HCT116 (cell line): ENCODE data around the gene CDKN1A. TPM values are rescaled to one million over a fixed set of nuclear protein-coding genes. Genes with fewer than 3 reads are reported as not detected.

Source experiments
- ATAC-seq: fragments of 200-7000 bp; cut with Tn5 transposase; 2 replicates; pipeline ENCODE4 v1.9.1; 2020; ENCODE audit warnings: mild to moderate bottlenecking, moderate library complexity
- BruUV-seq: library from RNA; stranded (reverse); fragments of 400-500 nt; replicated peaks from 2 replicates; lab custom pipeline; 2021; lab: Mats Ljungman, UMichigan
- CTCF ChIA-PET: fragments of 300-600 bp; sonication (Branson Sonifier 250); formaldehyde crosslinking; loops from one replicate; lab custom pipeline; 2021; ENCODE audit warnings: antibody characterized with exemption; lab: Charles Lee
- POLR2A ChIA-PET: fragments of 300-600, 350-600 bp; sonication (Branson Sonifier 250); formaldehyde crosslinking; loops from one replicate; lab custom pipeline; 2021; ENCODE audit warnings: antibody characterized with exemption; lab: Charles Lee
- RAD21 ChIA-PET, 2 experiments: fragments of 300-600 bp; sonication (Branson Sonifier 250); formaldehyde crosslinking; loops; one replicate each; lab custom pipeline; 2023; ENCODE audit warnings: low total read pairs in 2 of 2; ENCODE audit not compliant: uncharacterized antibody in 2 of 2, unreplicated experiment in 2 of 2, low non-redundant PET in 1 of 2; lab: Charles Lee
- DNase-seq: peaks from one replicate; pipeline ENCODE4 v3.0.0-alpha.2; 2010; ENCODE audit warnings: low read depth, low spot score
- H2AFZ ChIP-seq: fragments of 200-600 bp; shearing (Covaris generic), sonication (generic); 2 replicates; pipeline ENCODE4 v1.6.1; 2017; ENCODE audit warnings: low read depth, mixed run types, mixed read lengths, antibody characterized with exemption, low read length; ENCODE audit not compliant: poor library complexity, severe bottlenecking
- H3K27ac ChIP-seq: 2 replicates; pipeline ENCODE4 v1.5.1; 2012; ENCODE audit warnings: low read depth, low read length
- H3K27me3 ChIP-seq: fragments of 200-600 bp; sonication (generic); 2 replicates; pipeline ENCODE4 v1.6.1; 2016; ENCODE audit warnings: mixed run types, low read length, mixed read lengths; ENCODE audit not compliant: insufficient read depth
- H3K36me3 ChIP-seq, 2 experiments: fragments of 200-500 bp in 1 of 2; fragments of 200-600 bp in 1 of 2; sonication (Bioruptor generic) in 1 of 2; sonication (generic) in 1 of 2; 2 replicates each; pipeline versions ENCODE4 v1.5.1 to v1.6.1; 2014 to 2016; ENCODE audit warnings: low read length in 2 of 2, inconsistent platforms in 1 of 2, mixed read lengths in 1 of 2, mixed run types in 1 of 2; ENCODE audit not compliant: insufficient read depth in 2 of 2, control insufficient read depth in 1 of 2
- H3K4me1 ChIP-seq, 2 experiments: fragments of 200-600 bp in 1 of 2; sonication (generic) in 1 of 2; 2 replicates each; pipeline versions ENCODE4 v1.5.1 to v1.6.1; 2012 to 2017; ENCODE audit warnings: low read length in 2 of 2, inconsistent platforms in 1 of 2, mild to moderate bottlenecking in 1 of 2, mixed read lengths in 1 of 2, mixed run types in 1 of 2, moderate library complexity in 1 of 2; ENCODE audit not compliant: insufficient read depth in 2 of 2, control insufficient read depth in 1 of 2
- H3K4me2 ChIP-seq: fragments of 200-600 bp; sonication (generic); 2 replicates; pipeline ENCODE4 v1.6.1; 2017; ENCODE audit warnings: mixed run types, low read length, mixed read lengths
- H3K4me3 ChIP-seq, 2 experiments: fragments of 200-600 bp in 1 of 2; sonication (generic) in 1 of 2; replicated peaks in 1 of 2; 2 replicates each; pipeline ENCODE4 v1.5.1; 2011 to 2016; ENCODE audit warnings: low read length in 2 of 2, control low read depth in 1 of 2, low read depth in 1 of 2, mild to moderate bottlenecking in 1 of 2, mixed read lengths in 1 of 2, mixed run types in 1 of 2
- H3K79me2 ChIP-seq: fragments of 200-600 bp; sonication (generic); 2 replicates; pipeline ENCODE4 v1.6.1; 2017; ENCODE audit warnings: mild to moderate bottlenecking, mixed run types, low read length, moderate library complexity, mixed read lengths; ENCODE audit not compliant: insufficient read depth
- H3K9ac ChIP-seq: fragments of 200-600 bp; sonication (generic); 2 replicates; pipeline ENCODE4 v1.6.1; 2016; ENCODE audit warnings: low read length, mixed read lengths
- H3K9me2 ChIP-seq: fragments of 200-600 bp; sonication (generic), shearing (Covaris generic); 2 replicates; pipeline ENCODE4 v1.6.1; 2017; ENCODE audit warnings: mixed run types, mild to moderate bottlenecking, moderate library complexity; ENCODE audit not compliant: insufficient read depth
- H3K9me3 ChIP-seq, 2 experiments: fragments of 200-500 bp in 1 of 2; fragments of 200-600 bp in 1 of 2; sonication (Bioruptor generic) in 1 of 2; sonication (generic) in 1 of 2; 2 replicates each; pipeline ENCODE4 v1.6.1; 2014 to 2017; ENCODE audit warnings: low read length in 2 of 2, mixed read lengths in 2 of 2, inconsistent platforms in 1 of 2, low read depth in 1 of 2, mild to moderate bottlenecking in 1 of 2, mixed run types in 1 of 2, moderate library complexity in 1 of 2; ENCODE audit not compliant: control insufficient read depth in 1 of 2, insufficient read depth in 1 of 2
- H4K20me1 ChIP-seq: fragments of 200-600 bp; sonication (generic), shearing (Covaris generic); 2 replicates; pipeline ENCODE4 v1.6.1; 2017; ENCODE audit warnings: mixed run types, mild to moderate bottlenecking, moderate library complexity; ENCODE audit not compliant: insufficient read depth
- ATF3 ChIP-seq: IDR thresholded peaks from 2 replicates; pipeline ENCODE4 v1.6.1; 2012
- CBX3 ChIP-seq: IDR thresholded peaks from 2 replicates; pipeline ENCODE4 v1.6.1; 2012; ENCODE audit warnings: low read depth
- CEBPB ChIP-seq: IDR thresholded peaks from 2 replicates; pipeline ENCODE4 v1.6.1; 2012; ENCODE audit warnings: low read depth
- EGR1 ChIP-seq: IDR thresholded peaks from 2 replicates; pipeline ENCODE4 v1.6.1; 2012; ENCODE audit warnings: low read depth
- ELF1 ChIP-seq: IDR thresholded peaks from 2 replicates; pipeline ENCODE4 v1.6.1; 2012; ENCODE audit warnings: low read depth, borderline replicate concordance
- FOSL1 ChIP-seq: IDR thresholded peaks from 2 replicates; pipeline ENCODE4 v1.6.1; 2012; ENCODE audit warnings: low read depth
- MAX ChIP-seq: IDR thresholded peaks from 2 replicates; pipeline ENCODE4 v1.6.1; 2012
- POLR2A ChIP-seq: IDR thresholded peaks from 2 replicates; pipeline ENCODE4 v1.7.0; 2011; ENCODE audit warnings: borderline replicate concordance; ENCODE audit not compliant: insufficient read depth, insufficient read length; ENCODE audit errors: extremely low read depth
- POLR2AphosphoS5 ChIP-seq: IDR thresholded peaks from 2 replicates; pipeline ENCODE4 v1.6.1; 2011; ENCODE audit warnings: mild to moderate bottlenecking, low read depth, low read length, moderate library complexity
- RAD21 ChIP-seq: IDR thresholded peaks from 2 replicates; pipeline ENCODE4 v1.6.1; 2012; ENCODE audit warnings: low read depth, mild to moderate bottlenecking
- SP1 ChIP-seq: IDR thresholded peaks from 2 replicates; pipeline ENCODE4 v1.6.1; 2012; ENCODE audit warnings: low read depth
- SRF ChIP-seq: IDR thresholded peaks from 2 replicates; pipeline ENCODE4 v1.6.1; 2012; ENCODE audit warnings: low read depth
- TCF7L2 ChIP-seq: IDR thresholded peaks from 2 replicates; pipeline ENCODE4 v1.7.0; 2011; ENCODE audit warnings: borderline replicate concordance, inconsistent platforms; ENCODE audit not compliant: insufficient read depth, insufficient read length; ENCODE audit errors: extremely low read depth
- intact Hi-C: fragments of 100-400 bp; cut with micrococcal nuclease; formaldehyde crosslinking; loops from 2 replicates; pipeline ENCODE4 v1.10.0; 2022
- total RNA-seq: library from RNA; stranded (reverse); gene quantifications from one replicate; pipeline ENCODE4 v1.2.1, GENCODE V29; 2021; ENCODE audit not compliant: unreplicated experiment

Gene CDKN1A
- total RNA-seq, 1 experiment from 2014 or later, result 179 TPM

GRCh38 chr6:36730424-36731380, 52.2 kb downstream of the CDKN1A start:
- POLR2A ChIA-PET, result no interaction called here
- no peaks in the 10 kb centered on the region; a peak in 1 of 4 replicates for H3K4me1 ChIP-seq
- TF ChIP-seq ATF3 (no peak), SRF (no peak), CBX3 (no peak), ELF1 (no peak), MAX (no peak), POLR2A (no peak), SP1 (no peak), RAD21 (no peak), CEBPB (no peak), FOSL1 (no peak), POLR2AphosphoS5 (no peak), EGR1 (no peak), TCF7L2 (no peak)
- TF ChIP-seq, all 23 proteins: peak for 0
- H3K9me3 ChIP-seq, result no peaks in the 10 kb centered on the region
- no peak overlapping the region for H3K27ac ChIP-seq
- H3K4me2 ChIP-seq, result no peak overlapping the region
- CTCF ChIA-PET, result interaction anchor here (1.6 kb wide), 1 partner anchor 115 kb away, joined by 4 read pairs; no protein-coding TSS in a partner anchor
- ATAC-seq (no peak), DNase-seq (no peak)
- no peak overlapping the region for H2AFZ ChIP-seq
- no peak overlapping the region for H3K4me3 ChIP-seq
- no peaks in the 10 kb centered on the region for H3K79me2 ChIP-seq
- H3K9me2 ChIP-seq, result no peaks in the 10 kb centered on the region
- no peak overlapping the region for H3K9ac ChIP-seq
- RAD21 ChIA-PET, result no interaction called here
- H3K27me3 ChIP-seq, result no peaks in the 10 kb centered on the region
- H3K36me3 ChIP-seq, result no peaks in the 10 kb centered on the region
- BruUV-seq, result no TSS peak
- no peaks in the 10 kb centered on the region for H4K20me1 ChIP-seq
- intact Hi-C loops, result no loop called here
